GM21717 (cell line): Measurements from ENCODE around the gene RPTOR.
"Not testable (repeated sequence)": the region's sequence is repeated elsewhere in the genome, so short reads cannot be mapped to it uniquely, and the experiment has no call there.

Source experiments
- ATAC-seq: cut with Tn5 transposase; IDR thresholded peaks from one replicate; pipeline ENCODE4 v1.9.1; 2021; ENCODE audit warnings: mild to moderate bottlenecking, moderate library complexity; ENCODE audit not compliant: unreplicated experiment

The RPTOR gene

DNA sequence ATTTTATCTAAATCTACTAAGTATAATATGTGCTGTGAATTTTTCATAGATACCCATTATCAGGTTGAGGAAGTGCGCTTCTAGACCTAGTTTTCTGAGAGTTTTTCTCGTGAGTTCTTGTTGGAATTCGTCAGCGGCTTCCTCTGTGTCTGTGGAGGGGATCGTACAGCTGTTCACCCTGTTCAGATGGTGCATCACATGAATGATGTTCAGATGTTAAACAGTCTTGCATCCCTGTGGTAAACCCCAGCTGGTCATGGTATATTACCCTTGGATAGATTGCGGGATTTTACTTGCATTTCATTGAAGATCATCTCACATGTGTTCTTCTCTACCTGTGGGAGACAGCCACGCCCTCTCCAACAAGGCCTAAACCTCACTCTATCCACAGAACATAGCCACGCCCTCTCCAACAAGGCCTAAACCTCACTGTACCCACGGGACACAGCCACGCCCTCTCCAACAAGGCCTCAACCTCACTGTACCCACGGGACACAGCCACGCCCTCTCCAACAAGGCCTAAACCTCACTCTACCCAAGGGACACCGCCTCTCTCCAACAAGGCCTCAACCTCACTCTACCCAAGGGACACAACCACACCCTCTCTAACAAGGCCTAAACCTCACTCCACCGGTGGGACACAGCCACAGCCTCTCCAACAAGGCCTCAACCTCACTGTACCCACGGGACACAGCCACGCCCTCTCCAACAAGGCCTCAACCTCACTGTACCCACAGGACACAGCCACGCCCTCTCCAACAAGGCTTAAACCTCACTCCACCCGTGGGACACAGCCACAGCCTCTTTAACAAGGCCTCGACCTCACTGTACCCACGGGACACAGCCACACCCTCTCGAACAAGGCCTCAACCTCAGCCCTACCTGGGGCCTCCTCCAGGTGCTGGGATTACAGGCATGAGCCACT, 266.8 kb downstream of the RPTOR start:
- no peak for ATAC-seq

- no peak for ATAC-seq
Observed at GRCh38 chr17:80812362-80813088, 267.9 kb downstream of the RPTOR start.

DNA sequence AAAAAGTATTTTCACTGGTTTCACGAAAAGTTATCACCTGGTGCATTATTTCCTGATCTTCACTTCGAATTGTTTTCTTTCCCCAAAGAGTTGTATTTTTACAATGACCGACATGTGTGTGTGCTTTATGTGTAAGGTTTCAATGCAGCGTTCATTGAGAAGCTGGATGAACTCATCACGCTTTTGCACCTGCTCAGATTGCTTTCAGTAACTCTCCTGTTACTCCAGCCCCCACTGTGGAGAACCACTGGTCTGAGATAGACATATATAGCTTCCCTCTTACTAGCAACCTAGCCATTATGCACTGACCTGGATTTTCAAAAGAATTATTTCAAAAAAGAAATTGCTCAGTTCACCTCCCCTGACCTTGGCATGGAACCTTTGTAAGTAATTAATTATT, 268.7 kb downstream of the RPTOR start:
- ATAC-seq: no peak

DNA sequence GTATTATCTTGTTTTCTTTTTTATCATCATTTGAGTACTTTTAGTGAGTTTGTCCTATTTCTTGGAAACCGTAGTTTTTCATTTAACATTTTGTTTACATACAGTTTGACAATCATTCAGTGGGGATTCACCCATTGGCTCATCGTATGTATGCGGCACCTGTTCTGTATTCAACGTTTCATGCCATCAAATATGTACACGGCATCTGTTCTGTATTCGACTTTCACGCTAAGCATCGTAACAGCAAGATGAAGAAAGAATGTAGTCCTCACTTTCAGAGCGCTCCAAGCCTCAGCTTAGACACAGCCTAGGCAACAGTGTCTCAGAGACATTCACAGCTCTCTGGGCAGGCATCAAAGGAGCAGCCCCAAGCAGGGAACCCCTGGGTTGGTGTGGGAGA, 269.9 kb downstream of the RPTOR start:
- ATAC-seq: no peak

DNA sequence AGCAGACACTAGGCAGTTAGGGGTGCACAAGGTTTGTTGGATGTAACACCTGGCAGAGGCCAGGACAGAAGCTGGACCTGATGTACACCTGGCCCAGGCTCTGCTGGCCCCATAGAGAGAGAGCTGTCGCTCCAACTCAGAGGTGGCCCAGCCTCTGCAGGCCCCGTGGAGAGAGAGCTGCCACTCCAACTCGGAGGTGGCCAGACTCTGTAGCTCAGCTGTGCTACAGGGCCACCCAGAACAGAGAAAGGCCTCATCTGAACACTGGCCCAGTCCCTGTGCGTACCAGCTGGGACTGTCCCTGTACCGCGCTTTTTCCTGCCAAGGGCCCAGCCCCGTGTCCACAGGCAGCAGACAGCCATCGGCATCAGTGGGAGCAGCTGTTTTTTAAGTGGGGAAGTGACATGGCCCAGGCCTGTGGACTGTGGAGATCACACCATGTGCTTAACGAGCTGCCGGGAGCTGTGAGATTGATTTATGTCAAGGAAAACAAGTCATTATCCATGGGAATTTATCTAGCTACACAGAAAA, 270.6 kb downstream of the RPTOR start:
- no peak for ATAC-seq

- ATAC-seq: not testable (repeated sequence)
Observed at GRCh38 chr17:80815718-80816117, 271.1 kb downstream of the RPTOR start.

DNA sequence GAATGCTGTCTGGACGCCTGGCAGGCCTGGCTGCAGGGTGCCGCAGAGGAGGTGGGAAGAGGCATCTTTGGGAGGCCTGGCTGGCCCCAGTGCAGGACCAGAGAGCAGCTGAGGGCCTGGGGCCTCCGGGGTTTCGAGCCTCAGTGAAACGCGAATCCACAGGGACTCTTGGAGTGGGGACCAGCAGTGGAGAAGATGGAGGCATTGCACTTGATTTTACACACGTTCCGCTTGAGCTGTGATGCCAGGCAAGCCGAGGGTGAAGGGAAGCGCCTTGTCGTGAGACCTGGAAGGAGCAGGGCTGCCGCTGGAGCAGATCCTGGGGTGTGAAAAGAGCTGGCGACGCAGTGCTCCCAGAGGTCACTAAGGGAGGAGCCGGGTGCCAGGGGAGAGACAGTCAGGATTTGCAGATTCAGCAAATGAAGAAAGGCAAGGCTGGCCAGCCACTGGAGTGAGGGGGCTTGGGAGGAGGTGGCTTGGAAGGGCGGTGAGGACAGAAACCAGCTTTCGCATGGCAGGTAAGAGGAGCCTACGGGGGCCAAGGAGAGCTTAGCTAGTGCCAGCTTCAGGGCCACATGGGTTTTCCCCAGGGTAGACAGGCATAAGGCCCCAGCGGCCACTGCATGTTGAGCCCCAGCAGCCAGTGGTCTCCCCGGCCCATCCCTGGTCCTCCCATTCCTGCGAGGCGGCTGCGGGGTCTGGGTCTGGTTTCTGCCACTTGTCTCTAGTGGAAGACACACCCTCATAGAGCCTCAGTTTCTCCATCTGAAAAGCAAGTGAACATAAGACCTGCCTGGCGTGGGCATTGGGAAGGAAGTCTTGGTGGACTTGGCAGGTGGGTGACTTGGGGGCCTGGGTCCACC, 271.8 kb downstream of the RPTOR start:
- no peak for ATAC-seq

- no peak for ATAC-seq
Observed at GRCh38 chr17:80817321-80817845, 272.7 kb downstream of the RPTOR start.

- ATAC-seq: no peak
Observed at GRCh38 chr17:80817861-80818260, 273.2 kb downstream of the RPTOR start.

GRCh38 chr17:80818871-80819270, 274.2 kb downstream of the RPTOR start:
- no peak for ATAC-seq

GRCh38 chr17:80819422-80820164, 275.0 kb downstream of the RPTOR start:
- ATAC-seq: no peak

DNA sequence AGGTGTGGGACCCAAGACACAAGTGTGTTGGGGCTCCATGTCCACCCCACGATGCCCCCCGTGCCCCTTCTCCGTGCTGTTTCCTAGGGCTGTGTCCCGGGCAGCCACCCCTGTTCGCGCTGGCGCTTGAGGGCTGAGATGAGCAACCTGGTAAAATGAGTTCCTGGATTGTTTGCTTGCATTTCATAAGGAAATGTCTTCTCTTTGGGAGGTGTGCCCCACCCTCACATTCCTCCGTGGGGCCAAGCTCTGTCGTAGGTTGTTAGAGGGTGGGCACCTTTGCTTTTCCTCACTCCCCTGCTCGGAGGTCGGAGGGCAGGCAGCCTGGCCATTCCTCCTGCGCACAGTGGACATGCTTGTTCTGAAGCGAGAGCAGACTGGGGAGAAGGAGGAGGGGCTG, 275.7 kb downstream of the RPTOR start:
- no peak for ATAC-seq

- ATAC-seq: no peak
Observed at GRCh38 chr17:80821546-80821945, 276.9 kb downstream of the RPTOR start.

DNA sequence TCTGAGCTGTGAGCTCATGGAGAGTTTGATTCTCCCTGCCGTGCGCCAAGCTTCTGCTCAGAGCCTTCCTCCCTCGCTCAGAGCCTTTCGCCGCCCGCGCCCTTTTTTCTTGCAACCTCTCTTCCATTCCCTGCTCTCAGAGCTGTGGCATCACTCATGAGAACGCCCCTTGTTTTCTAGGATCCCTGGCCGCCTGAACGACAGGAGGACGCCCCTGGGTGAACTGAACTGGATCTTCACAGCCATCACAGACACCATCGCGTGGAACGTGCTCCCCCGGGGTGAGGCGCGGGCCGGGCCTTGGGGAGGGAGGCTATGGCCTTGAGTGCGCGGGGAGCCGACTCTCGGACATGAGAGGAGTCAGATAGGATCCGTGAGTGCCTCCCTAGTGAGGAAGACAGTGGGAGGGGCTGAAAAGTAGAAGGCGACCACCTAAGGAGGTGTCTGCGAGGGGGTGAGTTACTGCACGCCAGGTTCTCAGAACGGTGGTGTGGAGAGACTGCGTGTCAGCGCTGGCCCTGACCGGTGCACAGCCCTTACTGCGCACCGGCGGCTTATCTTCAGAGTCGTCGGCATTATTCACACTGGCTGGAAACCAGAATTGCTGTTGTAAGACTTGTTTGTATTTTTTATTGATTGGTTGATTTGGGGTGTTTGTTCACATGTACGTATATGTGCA, 277.5 kb downstream of the RPTOR start:
- ATAC-seq: no peak

DNA sequence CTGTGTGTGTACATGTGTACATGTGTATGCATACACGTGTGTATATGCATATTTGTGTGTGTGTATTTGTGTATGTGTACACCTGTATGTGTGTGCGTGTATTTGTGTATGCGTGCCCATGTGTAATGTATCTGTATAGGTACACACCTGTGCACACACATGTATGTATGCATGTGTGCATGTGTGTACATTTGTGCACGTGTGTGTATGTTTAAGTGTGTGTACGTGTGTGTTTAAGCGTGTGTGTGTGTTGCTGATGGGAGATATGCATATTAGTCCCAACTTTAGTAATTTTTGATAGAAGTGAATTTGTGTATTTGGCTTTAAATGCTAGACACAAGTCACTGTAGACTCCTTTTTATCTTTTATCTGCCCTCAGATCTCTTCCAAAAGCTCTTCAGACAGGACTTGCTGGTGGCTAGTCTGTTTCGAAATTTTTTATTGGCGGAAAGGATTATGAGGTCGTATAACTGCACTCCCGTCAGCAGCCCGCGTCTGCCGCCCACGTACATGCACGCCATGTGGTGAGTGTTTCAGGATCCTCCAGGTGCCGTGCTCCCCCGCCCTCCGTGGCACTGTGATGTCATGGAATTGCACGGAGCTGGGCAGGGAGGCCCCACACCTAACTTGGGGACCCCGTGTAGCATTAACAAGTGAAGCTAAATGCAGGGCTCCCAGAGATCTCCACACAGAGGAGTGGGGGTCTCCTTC, 278.2 kb downstream of the RPTOR start:
- ATAC-seq: no peak

DNA sequence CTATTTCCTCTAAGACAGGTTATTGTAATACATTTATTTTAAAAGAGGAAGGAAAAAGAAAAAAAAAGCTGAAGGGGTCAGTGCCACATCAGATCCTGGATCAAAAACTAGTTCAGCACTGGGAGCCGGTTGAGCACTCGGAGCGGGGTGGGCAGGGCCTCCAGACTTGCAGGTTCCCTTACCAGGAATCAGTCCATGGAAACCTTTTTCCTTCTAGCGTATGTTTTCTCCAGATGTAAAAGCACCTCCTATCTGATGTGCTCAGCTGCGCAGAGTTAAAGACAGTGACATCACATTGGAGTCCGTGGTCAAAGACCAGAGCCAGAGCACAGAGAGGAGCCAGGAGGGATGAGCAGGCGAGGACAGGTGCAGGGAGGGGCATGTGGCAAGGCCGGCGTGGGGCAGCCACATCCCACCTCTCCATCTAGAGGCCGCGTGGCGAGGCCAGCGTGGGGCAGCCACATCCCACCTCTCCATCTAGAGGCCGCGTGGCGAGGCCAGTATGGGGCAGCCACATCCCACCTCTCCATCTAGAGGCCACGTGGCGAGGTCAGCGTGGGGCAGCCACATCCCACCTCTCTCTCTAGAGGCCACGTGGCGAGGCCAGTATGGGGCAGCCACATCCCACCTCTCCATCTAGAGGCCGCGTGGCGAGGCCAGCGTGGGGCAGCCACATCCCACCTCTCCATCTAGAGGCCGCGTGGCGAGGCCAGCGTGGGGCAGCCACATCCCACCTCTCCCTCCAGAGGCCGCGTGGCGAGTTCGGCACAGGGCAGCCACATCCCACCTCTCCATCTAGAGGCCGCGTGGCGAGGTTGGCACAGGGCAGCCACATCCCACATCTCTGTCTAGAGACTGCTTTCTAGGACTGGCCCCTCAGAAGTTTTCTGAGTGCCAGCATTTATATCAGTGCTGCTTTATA, 280.2 kb downstream of the RPTOR start:
- no peak for ATAC-seq

DNA sequence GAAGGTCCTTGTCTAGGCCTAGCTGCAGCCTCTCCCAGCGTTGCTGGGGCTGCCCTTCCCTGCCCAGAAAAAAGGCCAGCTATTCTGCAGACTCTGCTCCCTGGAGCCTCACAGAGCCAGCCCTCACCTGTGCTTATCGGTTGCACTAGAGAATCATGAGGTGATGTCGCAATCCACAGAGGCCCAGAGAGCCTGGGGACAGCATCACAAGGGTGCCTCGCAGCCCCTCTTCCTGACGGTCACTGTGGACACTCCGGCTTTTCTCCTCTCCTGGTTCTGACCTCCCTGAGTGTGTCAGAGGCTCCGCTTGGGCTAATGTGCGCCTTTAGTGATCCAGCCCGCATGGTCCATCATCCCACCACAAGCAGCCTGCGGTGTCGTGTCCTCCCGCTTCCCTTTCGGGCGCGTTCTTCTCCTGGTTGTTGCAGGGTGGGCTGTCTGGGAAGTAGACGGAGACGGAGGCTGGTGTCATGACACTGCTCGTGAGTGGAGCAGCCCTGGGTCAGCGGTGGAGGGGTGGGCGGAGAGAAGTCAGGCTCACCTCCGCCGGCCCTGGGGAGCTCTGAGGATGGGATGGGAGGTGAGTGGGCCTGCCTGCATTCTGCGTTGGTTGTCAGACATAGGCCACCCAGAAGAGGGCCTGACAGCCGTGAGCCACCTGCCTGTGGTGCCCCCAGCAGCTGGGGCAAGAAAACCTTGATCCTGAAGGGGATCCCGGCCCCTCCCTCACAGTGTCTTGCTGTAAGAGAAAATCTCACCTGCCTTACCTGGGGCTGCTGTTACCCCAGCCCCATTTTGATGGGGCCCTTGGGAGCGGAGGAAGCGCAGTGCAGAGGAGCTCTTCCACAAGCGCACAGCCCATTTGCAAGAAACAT, 281.1 kb downstream of the RPTOR start:
- ATAC-seq: no peak
